ENCODE measurements around the gene ST8SIA6. TPM values are rescaled to one million over a fixed set of nuclear protein-coding genes. Genes with fewer than 3 reads are reported as not detected.

Gene ST8SIA6
- total RNA-seq, 1 donor from 2014 or later, result 0.27 TPM

DNA sequence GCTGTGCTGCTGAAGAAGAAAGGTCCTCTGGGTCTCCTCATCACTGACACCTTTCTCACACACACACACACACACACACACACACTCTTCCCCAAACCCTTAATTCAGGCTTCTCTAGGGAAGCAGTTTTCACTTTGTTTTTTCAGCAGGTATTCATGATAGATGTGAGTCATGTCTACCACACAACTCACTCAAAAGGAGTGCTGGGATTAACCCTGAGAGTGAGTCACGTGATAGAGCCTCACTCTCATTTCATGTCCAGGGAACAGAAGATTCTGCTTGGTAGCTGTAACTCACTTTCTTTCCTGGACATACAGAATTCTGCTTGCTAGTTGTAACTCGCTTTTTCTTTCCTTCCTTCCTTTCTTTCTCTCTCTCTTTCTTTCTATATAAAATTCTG lies 181.0 kb downstream of the ST8SIA6 start:
- intact Hi-C loops (cut with micrococcal nuclease), result no loop called here

DNA sequence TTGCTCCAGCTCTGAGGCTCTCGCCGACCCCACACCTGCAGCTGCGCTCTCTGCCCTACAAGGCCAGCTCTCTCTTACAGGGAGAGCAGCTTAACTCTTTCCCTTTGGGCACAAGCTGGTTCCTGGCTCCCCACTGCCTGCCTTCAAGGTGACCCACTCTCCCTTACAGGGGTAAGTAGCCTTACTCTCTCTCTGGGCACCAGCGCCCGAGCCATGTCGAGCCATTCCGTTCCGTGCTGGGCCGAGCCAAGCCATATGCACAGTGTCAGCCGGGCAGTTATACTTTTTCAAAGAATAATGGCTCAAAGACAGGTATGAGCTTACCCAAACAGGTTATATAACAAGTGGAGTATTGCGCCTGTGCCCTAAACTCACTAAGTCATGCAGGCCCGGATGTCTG lies 181.7 kb downstream of the ST8SIA6 start:
- intact Hi-C loops (cut with micrococcal nuclease), result no loop called here

Other genes starting within 250 kb of the ST8SIA6 start
- 1,788 and 1,812 TPM in 2 replicates for gene VIM, start 226.4 kb downstream of the ST8SIA6 start, total RNA-seq
- 0.86 and 1.3 TPM in 2 replicates for gene HACD1, start 162.8 kb upstream of the ST8SIA6 start, total RNA-seq
- gene STAM, start 189.6 kb upstream of the ST8SIA6 start, total RNA-seq, result 20.3 and 26.2 TPM in 2 replicates

Data from T-helper 2 cell treated with Interferon-gamma antibody and Interleukin-4, amounts not matched to agents 100 ng/mL and 5 ng/mL, for 36 hours (primary cell).